ENCODE measurements around the gene DLD. TPM values are rescaled to one million over a fixed set of nuclear protein-coding genes. Genes with fewer than 3 reads are reported as not detected.
"Not testable (repeated sequence)": the region's sequence is repeated elsewhere in the genome, so short reads cannot be mapped to it uniquely, and the experiment has no call there.

Gene DLD
- polyA plus RNA-seq, 4 donors: 114 to 143 (median 140) TPM

DNA sequence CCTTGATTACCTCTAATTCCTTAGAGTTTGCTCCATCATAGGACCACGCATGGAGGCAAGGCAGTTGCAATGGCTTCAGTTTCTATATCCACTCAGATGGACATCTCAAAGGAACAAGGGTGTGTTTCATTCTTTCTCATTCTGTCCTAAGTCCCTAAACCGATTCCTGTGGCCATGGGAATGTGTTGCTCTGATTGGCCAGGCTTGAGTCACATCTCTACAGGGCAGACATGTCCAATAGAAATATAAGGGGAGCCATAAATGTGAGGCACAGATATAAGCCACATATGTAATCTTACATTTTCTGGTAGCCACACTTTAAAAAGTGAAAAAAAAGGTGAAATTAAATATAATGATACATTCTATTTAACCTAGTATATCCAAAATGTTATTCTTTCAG is 16.9 kb upstream of the DLD start:
- DNase-seq (ENCODE audit: low read depth in 4 of 4, low spot score in 3 of 4): no peak

DNA sequence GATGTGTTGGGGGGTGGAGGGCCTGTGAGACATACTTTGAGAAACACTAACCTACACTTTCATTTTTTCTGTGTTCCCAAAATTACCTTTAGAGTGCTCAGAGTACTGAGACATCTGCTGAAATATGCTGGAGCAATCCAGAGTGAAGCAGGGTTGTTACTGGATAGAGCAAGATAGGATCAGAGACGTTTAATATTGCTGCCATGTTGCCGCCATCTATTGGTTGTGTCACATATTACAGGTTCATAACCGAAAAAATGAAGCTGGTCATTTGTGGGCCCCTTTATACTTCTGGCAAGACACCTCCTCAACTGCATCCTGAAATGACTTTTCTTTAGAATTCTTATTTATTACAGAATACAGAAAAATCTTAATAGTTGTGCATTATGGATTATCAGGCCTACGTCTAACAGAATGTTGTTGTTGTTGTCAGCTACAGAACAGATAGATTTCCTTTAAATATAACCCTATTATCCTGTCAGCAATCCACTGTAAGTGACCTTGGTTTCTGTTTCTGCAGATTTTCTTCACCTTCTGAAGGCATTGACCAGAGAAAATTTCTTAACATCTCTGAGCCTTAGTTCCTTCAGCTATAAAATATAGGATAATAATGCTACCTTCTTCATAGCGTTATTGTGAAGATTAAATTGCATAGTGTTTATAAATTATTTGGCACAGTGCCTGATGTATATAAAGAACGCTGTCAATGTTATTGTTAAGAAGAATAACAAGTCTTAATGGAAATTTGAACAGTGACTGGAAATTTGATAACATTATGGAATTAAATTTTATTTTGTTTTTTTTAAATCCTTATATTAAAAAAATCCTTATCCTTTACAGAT is 16.2 kb upstream of the DLD start:
- DNase-seq (ENCODE audit: low read depth in 4 of 4, low spot score in 3 of 4): no peak

DNA sequence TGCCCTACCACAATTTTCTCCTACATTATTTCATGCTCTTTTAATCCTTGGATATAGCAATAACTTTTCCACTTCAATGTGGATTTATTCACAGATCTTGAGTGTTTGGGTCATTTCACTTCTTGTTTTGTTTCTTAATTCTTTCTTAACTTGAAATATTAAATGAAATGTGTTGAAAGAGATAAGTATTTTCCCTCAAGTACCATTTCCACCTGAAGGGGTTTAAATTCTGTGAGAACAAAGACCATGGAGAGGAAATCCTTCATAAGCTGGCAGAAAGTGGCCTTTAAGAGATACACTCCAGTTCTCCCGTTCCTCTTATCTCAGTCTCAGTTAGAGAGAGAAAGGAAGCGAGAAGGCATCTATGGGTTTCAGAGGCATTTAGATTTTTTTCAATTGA is 14.1 kb upstream of the DLD start:
- DNase-seq (ENCODE audit: low read depth in 4 of 4, low spot score in 3 of 4): no peak

DNA sequence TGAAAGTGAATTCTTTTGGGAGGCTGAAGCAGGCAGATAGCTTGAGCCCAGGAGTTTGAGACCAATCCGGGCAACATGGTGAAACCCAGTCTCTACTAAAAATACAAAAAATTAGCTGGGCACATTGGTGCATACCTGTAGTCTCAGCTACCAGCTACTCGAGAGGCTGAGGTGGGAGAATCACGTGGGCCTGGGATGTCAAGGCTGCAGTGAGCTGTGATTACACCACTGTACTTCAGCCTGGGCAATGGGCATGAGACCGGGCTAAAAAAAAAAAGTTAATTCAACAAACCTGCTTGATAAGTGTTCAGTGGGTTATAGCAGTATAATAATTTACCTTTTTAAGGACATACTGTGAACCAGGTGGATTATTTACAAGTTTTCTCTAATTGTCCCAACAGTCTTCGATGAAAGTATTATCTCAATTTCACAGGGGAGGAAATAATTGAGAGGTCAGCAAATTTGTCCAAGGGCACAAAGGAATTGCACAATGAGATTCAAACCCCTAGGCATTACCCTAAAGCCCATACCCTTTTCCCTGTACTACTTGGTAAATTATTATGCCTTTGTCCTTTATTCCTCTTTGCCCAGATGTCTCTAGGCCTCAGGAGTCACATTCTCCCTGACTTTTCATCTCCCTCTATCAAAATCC is 13.1 kb upstream of the DLD start:
- DNase-seq (ENCODE audit: low read depth in 4 of 4, low spot score in 3 of 4): no peak

DNA sequence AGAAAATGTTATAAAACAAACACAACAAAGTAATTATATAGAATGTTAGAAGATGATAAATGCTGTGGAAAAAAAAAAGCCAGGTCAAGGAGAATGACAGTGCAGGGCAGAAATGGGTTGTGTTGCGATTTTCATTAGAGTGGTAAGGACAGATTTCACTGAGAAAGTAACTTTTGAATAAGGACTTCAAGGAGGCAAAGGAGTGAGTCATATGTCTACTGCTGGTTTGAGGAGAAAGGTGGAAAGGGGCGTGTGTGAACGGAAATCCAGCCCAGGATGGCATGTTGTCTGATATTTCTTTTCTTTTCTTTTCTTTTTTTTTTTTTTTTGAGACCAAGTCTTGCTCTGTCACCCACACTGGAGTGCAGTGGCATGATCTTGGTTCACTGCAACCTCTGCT is 12.3 kb upstream of the DLD start:
- no peak for DNase-seq (ENCODE audit: low read depth in 4 of 4, low spot score in 3 of 4)

DNA sequence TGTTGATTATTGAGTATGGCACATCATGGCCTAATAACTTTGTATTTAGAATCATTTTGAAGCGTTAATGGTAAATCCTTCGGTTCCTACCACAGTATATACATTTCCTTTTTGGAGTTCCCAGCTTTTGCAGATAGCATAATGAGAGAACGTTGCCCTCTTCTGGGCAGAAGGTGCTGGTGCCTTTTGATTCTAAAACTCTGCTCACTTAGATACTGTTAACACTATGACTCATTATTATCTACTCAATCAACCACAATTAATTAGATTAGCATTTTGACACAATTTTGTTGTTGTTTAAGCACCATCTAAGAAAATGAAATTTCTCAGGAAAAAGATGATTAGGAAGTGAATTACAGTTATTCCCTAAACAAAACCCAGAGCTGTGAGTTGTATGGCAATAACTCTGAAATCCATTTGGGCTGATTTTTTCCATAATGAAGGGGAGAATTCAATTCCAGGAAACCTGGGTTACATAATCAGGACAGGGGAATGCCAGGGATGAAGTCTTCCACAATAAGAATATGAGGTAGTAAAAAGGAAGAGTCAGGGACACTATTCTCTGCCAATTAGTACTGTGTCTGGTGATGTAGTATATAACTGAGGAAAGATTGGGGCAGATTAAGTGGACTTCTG is 11.5 kb upstream of the DLD start:
- no peak for DNase-seq (ENCODE audit: low read depth in 4 of 4, low spot score in 3 of 4)

DNA sequence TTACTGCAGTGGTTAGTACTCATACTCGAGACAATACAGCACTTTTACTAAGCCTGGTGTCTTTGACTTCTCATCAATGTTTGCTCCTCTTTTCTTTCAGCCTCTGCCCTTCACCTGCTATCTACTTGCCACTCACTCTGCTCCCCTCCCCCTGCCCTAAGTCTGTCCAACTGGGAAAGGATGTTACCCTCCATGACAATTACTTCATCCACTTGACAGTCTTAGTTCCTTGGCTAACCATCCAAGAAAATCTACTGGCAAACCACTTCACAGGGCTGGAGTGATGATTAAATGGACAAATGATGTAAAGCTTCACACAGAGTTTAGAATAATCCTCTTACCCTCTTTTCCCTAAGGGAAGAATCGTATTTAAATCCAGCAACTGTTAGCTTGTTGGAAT is 8.2 kb upstream of the DLD start:
- DNase-seq (ENCODE audit: low read depth in 4 of 4, low spot score in 3 of 4): no peak

DNA sequence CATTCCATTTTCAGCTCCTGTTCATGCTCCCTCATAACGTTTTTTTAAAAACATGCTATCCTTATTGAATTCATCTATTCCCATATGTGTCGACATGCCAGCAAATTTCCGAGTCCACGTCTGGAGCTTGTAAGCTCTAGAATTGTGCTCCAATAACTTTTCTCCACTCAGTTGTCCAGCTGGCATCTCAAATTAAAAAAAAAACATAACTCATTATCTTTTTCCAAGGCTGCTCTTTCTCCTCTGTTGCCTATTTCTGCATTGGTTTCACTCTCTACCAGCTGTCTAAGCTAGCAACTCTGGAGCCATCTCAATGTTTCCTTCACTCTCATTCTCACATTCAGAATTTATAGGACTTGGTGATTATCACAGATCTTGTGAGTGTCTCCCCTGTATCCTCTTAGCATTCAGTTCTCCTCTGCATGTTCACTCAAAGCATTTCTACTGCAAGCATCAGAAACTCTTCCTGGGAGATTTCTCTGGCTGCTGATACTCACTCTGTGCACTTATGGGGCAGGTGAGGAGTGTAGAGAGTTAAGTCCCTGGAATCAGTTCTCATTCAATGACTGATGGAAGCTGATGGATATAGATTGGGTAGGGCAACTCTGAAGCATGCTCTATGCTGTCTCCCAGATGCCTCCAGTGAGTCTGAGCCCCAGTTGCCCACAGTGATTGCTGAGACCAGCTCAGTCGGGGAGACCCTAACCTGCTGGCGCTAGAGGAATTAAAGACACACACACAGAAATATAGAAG is 6.7 kb upstream of the DLD start:
- no peak for DNase-seq (ENCODE audit: low read depth in 4 of 4, low spot score in 3 of 4)

DNA sequence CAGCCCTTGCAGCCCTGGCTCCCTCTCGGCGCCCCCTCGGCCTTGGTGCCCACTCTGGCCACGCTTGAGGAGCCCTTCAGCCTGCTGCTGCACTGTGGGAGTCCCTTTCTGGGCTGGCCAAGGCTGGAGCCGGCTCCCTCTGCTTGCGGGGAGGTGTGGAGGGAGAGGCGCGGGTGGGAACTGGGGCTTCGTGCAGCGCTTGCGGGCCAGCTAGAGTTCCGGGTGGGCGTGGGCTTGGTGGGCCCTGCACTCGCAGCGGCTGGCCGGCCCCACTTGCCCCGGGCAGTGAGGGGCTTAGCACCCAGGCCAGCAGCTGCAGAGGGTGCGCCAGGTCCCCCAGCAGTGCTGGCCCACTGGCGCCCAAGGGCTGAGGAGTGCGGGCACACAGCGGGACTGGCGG is 3.2 kb upstream of the DLD start:
- DNase-seq (ENCODE audit: low read depth in 4 of 4, low spot score in 3 of 4): not testable (repeated sequence)

DNA sequence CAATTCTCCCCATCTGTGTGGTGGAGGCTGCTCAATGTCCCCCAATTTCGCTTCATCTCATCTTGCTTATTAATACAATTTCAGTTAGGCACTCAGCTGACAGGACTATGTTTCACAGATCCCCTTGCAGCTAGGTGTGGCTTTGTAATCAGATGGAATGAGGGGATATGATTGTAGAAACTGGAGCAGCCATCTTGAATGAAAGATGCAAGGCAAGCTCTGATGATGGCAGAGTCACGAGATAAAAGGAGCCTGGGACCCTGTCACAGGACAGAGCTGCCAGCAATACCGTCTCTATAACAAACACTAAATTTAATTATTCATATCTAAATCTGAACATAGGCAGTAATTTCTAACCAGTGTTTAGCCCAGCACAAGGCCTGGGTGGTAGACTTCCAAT is 991 bp upstream of the DLD start:
- DNase-seq (ENCODE audit: low read depth in 4 of 4, low spot score in 3 of 4): no peak

DNA sequence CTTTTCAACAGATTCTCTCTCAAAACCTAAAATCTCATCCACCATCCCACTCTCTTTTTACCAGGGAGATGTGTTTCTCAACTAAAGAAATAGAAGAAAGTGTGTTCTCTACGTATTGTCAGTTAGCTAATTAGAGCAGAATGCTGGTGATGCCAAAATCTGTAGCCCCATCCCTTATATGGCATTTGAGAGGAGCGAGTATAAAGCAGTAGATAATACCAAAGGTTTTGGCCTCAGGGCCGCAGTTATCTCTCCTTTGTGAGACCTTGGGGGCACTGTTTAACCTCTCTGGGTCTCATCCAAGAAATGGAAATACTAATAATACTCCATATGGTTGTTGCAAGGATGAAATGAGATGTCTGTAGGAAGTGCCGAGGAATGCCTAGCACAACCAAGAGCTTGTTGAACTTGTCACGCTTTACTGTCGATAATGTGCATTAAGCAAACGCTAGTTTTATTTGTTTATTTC is 456 bp upstream of the DLD start:
- no peak for DNase-seq (ENCODE audit: low read depth in 4 of 4, low spot score in 3 of 4)

DNA sequence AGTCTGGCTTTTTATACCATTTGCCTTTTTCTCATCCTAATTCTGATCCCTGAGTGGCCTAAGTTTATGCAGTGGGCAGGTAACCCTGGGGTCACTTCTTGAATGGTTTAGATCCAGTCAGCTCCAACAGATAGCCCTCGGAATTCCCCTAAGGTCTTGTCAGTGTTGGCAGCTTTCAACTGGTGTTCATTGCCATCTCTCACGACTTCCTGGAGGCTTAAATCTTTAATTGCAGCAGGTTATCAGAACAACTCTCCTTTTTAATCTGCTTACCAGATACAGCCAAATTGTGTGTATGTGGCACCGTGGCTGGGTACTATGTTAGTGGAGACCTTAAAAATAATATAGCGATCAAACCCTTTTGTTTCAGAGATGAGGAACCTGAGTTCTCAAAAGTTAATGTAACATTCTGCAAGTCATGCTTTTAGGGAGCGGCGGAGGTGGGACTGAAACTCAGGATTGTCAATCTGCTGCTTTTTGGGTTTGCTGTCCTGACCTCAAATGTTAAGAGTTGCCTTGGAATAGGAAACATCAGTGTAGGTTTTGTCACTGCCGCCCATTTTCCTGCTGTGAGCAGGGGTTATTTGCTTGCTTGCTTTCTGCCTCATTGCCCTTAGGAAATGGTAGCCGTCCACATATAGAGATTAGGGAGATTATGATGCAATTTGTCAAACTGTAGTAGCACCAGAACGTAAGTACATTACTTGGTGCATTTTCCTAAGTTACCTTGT is 818 bp downstream of the DLD start:
- no peak for DNase-seq (ENCODE audit: low read depth in 4 of 4, low spot score in 3 of 4)

DNA sequence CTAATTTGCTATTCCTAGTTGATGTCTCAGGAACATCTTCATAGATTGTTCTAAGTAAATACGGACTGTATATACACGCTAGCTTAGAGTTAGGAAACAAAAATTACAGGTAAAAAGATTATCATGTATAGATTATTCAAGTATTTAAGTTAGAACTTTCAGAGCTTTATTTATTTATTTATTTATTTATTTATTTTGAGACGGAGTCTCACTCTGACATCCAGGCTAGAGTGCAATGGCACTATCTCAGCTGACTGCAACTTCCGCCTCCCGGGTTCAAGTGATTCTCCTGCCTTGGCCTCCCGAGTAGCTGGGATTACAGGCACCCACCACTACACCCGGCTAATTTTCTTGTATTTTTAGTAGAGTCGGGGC is 1.4 kb downstream of the DLD start:
- DNase-seq (ENCODE audit: low read depth in 4 of 4, low spot score in 3 of 4): not testable (repeated sequence)

DNA sequence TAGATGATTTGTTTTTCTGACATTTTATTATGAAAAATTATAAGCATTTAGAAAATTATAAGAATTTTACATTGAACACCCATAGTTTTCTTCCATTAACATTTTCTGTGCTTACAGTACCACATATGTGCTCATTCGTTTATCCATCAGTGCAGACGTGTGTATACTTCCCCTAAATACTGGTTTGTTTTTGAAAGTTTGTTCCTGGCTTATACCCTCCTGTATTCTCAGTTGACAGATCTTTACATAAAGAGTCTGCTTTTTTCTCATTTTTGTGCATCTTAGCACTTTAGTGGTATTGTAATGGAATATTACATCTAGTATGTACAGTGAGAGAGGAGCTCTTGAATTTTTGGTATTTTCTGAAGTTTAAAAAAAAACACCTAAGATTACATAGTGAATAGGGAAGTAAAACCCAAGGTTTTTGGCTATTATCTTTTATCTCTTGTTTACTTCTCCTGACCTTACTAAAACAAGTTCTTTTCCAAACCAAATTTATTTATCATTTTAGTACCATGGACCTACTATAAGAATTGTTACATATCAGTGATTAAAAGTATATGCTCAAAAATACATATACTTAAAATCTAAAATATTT is 8.1 kb downstream of the DLD start:
- no peak for DNase-seq (ENCODE audit: low read depth in 4 of 4, low spot score in 3 of 4)

DNA sequence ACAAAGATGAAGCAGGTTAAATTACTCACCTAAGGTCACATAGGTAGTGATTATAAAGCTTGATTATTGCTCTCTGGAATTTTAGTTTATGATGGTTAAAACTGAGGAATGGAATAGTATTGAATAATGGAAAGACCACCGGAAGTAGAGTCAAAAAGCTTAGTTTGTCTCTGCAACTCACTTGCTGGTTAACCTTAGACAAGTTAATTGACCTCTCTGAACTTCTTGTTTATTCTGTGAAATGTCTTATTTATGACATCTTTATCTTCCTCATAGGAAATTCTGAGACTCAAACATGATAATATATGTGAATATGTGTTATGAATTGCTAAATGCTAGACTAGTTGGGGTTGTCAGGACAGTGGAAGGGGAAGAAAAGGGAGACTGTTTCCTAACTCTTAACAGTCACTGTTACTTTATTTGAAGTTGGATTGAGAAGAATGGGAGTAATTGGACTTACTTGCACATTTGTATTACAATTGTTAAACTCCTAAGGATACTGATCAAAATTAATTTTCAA is 9.6 kb downstream of the DLD start:
- DNase-seq (ENCODE audit: low read depth in 4 of 4, low spot score in 3 of 4): no peak

DNA sequence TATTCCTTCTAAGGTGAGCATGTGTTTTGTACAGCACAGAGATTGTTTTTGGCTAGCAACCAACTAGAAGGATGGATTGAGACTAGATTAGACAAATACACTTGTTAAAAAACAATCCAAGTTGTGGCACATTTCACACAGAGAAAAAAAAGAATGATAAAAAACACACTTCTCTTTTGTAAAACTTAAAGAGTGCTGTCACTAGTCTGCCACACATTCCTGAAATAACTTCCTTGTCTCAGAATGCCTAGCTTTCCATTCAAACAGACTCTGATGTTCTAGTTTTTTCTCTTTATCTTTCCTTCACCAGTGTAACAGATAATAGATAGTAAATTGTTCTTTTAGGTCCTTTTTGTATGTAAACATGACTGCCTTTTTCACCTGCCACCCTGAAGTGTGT is 11.4 kb downstream of the DLD start:
- no peak for DNase-seq (ENCODE audit: low read depth in 4 of 4, low spot score in 3 of 4)

DNA sequence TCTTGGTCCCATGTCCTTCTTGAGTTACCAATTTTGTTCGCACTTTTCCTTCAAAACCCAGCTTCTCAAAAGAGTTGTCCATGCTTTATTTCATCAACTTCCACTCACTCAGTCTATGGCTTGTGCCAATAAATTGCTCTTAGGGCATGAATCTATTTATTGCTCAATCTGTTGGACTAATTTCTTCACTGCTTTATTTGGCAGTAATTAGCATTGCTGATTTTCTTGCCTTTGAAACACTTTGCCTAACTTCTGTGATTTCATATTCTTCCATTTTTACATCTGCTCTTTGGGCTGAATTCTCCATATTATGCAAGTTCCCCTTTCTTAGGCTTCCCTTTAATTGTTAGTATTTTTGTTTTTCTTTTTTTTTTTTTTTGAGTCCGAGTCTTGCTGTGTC is 16.8 kb downstream of the DLD start:
- DNase-seq (ENCODE audit: low read depth in 4 of 4, low spot score in 3 of 4): no peak

DNA sequence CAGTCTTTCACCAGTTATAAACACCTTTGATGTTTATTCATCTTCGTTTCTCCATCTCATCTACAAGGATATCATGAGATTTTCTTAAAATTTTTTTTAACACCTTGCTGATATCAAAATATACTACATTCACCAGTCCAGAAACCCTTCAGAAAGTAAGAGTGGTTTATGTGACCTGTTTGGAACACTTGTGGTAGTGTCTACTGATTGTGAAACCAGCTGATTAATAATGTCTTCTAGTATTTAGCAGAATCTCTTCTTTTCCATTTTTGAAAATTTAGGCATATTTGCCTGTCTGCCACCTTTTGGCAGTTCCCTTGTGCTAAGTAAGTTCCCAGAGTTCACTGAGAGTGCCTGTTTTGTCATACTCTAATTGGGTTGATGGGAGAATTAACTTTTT is 18.5 kb downstream of the DLD start:
- no peak for DNase-seq (ENCODE audit: low read depth in 4 of 4, low spot score in 3 of 4)

DNA sequence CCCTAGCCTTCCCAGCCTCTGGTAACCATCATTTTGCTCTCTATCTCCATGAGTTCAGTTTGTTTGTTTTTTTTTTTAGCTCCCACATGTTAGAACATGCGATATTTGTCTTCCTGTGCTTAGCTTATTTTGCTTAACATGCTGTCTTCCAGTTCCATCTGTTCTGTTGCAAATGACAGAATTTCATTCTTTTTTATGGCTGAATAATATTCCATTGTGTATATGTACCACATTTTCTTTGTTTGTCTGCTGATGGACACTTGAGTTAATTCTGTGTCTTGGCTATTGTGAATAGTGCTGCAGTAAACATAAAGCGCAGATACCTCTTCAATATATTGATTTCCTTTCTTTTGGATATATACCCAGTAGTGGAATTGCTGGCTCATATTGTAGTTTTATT is 21.0 kb downstream of the DLD start:
- DNase-seq (ENCODE audit: low read depth in 4 of 4, low spot score in 3 of 4): no peak

DNA sequence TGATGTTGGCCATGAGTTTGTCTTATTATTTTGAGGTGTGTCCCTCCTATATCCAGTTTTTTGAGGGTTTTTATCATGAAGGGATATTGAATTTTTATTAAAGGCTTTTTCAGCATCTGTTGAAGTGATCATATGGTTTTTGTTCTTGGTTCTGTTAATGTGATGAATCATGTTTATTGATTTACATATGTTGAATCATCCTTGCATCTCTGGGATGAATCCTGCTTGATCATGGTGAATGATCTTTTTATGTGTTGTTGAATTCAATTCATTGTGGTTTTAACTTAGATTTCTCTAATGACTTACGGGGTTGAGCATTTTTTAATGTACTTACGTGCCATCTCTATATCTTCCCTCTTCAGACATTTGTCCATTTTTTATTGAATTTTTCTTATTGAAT is 22.9 kb downstream of the DLD start:
- no peak for DNase-seq (ENCODE audit: low read depth in 4 of 4, low spot score in 3 of 4)
